Measurements from ENCODE around the gene TNFSF9. TPM values are rescaled to one million over a fixed set of nuclear protein-coding genes. Genes with fewer than 3 reads are reported as not detected.

The TNFSF9 gene, protein sequence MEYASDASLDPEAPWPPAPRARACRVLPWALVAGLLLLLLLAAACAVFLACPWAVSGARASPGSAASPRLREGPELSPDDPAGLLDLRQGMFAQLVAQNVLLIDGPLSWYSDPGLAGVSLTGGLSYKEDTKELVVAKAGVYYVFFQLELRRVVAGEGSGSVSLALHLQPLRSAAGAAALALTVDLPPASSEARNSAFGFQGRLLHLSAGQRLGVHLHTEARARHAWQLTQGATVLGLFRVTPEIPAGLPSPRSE
- 1 to 10 TPM; 2.2 to 3.3 TPM for total RNA-seq
- 0.46 to 19.4 reads per million in 2 donors for total RNA-seq

DNA sequence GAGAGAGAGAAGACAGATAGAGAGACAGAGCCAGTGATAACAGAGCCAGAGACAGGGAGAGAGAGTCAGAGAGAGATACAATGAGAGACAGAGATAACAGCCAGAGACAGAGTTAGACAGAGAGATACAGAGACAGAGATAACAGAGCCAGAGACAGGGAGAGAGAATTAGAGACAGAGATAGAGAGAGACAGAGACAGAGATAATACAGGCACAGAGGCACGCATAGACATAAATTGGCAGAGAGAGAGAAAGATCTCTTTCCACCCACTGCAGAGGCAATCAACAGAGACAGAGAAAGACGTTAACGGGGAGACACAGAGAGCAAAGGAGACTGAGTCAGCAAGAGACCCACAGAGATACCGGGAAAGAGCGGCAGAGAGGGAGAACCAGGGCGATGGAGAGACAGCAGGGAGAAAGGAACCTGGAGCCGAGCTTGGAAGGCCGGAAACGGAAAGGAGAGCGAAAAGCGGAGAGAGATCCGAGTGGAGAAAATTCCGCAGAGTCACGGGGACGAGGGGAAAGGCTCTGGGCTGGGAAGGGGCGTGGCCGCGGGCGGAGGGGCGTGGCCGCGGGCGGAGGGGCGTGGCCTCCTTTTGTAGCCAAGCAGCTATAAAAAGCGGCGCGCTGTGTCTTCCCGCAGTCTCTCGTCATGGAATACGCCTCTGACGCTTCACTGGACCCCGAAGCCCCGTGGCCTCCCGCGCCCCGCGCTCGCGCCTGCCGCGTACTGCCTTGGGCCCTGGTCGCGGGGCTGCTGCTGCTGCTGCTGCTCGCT lies at the start of gene TNFSF9:
TSS of gene TNFSF9 (plus strand) at position 641 of the 777 bp plus-strand sequence. CDS start at position 652, 11 bp downstream.
- ATAC-seq, result peak; percentile 80
- DNase-seq, result peak; percentile 66 to 76 (median 71)
- H3K4me3 Mint-ChIP-seq, result peak within 1 kb of the TSS; percentile 96
- peak within 1 kb of the TSS; percentile 84 for H3K27ac Mint-ChIP-seq
- peaks cover 37% of the 10 kb centered on the region for H3K4me1 Mint-ChIP-seq
- H3K9me3 ChIP-seq (ENCODE audit: control insufficient read depth, low read length, poor library complexity, severe bottlenecking), result no peaks in the 10 kb centered on the region
- H3K36me3 Mint-ChIP-seq (ENCODE audit: low read depth), result peaks cover 10% of the 10 kb centered on the region
- H3K27me3 Mint-ChIP-seq, result peaks cover 33% of the 10 kb centered on the region

DNA sequence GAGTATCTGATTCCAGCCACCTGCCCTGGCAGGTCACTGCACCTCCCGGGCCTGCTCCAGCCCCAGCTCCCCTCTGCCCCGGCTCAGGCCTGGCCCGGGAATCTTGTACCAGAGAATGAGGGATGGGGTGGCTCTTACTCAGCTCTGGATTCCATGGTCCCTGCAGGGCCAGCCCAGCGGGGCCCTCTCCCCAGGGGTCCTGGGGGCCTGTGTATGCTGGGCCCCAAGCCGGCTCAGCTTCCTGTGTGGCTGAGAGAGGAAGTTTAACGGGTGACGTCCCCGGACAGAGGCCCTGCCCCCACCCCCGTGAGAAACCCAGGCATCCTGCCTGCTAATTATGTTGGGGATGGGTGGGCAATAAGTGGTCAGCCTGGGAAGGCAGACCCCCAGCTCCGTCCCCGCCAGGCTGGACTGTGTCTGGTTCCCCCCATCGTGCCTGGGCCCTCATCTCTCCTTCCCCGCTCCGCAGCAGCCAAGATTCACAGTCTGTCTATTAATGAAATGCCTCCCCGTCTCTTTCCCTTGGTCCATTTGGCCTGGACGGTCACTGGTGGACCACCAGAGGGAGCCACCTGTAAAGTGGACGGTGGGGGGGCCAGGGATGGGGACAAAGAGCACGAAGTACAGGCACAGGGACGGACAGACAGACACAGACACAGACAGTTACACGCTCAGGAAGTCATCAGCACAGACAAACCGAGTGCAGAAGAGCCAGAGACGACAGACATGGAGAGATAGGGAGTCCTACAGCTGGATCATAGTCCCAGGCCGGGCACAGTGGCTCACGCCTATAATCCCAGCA lies 49.1 kb upstream of the TNFSF9 start, which contains the start of gene DENND1C:
TSS of gene DENND1C (minus strand) at position 247 of the 802 bp plus-strand sequence. CDS start at position 155, 92 bp downstream.
- H3K27me3 Mint-ChIP-seq, result no peaks in the 10 kb centered on the region
- no peaks in the 10 kb centered on the region for H3K9me3 ChIP-seq (ENCODE audit: control insufficient read depth, low read length, poor library complexity, severe bottlenecking)
- H3K36me3 Mint-ChIP-seq (ENCODE audit: low read depth), result peaks cover 3% of the 10 kb centered on the region
- peak; percentile 88 for ATAC-seq
- H3K4me1 Mint-ChIP-seq, result peaks cover 29% of the 10 kb centered on the region
- peak within 1 kb of the TSS; percentile 98 for H3K27ac Mint-ChIP-seq
- peak within 1 kb of the TSS; percentile 99 for H3K4me3 Mint-ChIP-seq
- DNase-seq, result peak in 2 of 3 donors; percentile 37 to 45

DNA sequence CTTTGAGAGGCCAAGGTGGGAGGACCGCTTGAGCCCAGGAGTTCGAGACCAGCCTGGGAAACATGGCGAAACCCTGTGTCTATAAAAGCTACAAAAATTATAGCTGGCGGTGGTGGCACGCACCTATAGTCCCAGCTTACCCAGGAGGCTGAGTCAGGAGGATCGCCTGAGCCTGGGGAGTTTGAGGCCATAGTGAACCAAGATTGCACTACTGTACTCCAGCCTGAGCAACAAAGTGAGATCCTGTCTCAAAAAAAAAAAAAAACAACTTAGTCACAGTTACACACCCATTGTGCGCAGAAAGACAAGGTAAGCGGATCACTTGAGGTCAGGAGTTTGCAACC lies 48.5 kb upstream of the TNFSF9 start:
- ATAC-seq, result no peak
- H3K27ac Mint-ChIP-seq, result peak overlapping the region; percentile 98
- no peaks in the 10 kb centered on the region for H3K27me3 Mint-ChIP-seq
- peak overlapping the region; percentile 99 for H3K4me3 Mint-ChIP-seq
- peaks cover 3% of the 10 kb centered on the region for H3K36me3 Mint-ChIP-seq (ENCODE audit: low read depth)
- DNase-seq, result no peak
- H3K9me3 ChIP-seq (ENCODE audit: control insufficient read depth, low read length, poor library complexity, severe bottlenecking), result no peaks in the 10 kb centered on the region
- H3K4me1 Mint-ChIP-seq, result peaks cover 29% of the 10 kb centered on the region

DNA sequence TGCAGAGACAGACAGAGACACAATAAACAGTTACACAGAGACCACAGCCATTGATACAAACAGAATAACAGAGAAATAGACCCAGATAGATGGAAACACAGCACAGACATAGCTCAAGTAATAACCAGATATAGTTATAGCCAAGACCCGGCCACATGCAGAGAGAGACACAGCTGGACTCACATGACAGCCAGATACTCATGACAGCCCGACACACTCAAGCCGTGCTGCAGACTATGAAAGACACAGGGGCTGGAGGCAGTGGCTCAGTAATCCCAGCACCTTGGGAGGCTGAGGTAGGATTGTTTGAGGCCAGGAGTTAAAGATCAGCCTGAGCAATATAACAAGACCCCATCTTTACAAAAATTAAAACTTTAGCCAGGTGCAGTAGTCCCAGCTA lies 47.6 kb upstream of the TNFSF9 start:
- peak overlapping the region; percentile 98 for H3K27ac Mint-ChIP-seq
- no peaks in the 10 kb centered on the region for H3K27me3 Mint-ChIP-seq
- ATAC-seq, result no peak

DNA sequence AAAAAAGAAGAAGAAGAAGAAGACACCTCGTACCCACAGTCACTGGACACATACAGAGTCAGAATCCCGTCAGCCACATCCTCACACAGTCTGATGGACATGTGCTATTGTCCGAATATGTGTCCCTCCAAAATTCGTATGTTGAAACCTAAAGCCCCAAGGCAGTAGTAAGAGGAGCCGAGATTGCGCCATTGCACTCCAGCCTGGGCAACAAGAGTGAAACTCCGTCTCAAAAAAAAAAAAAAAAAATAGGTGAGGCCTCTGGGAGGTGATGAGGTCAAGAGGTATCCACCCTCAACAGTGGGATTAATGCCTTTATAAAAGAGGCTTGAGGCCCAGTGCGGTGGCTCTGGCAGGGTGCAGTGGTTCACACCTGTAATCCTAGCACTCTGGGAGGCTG lies 46.6 kb upstream of the TNFSF9 start:
- Mint-ChIP-seq H3K27ac (no peak overlapping the region), H3K4me3 (no peak overlapping the region), H3K4me1 (peaks cover 31% of the 10 kb centered on the region), H3K27me3 (no peaks in the 10 kb centered on the region), H3K36me3 (ENCODE audit: low read depth) (peaks cover 3% of the 10 kb centered on the region)
- H3K9me3 ChIP-seq (ENCODE audit: control insufficient read depth, low read length, poor library complexity, severe bottlenecking), result no peaks in the 10 kb centered on the region
- ATAC-seq (no peak), DNase-seq (no peak)

More for the DNA sequence above, 47.6 kb upstream of the TNFSF9 start:
- Mint-ChIP-seq H3K4me1 (peaks cover 29% of the 10 kb centered on the region), H3K36me3 (ENCODE audit: low read depth) (peaks cover 3% of the 10 kb centered on the region), H3K4me3 (peak overlapping the region; percentile 5)
- no peaks in the 10 kb centered on the region for H3K9me3 ChIP-seq (ENCODE audit: control insufficient read depth, low read length, poor library complexity, severe bottlenecking)
- DNase-seq, result no peak

DNA sequence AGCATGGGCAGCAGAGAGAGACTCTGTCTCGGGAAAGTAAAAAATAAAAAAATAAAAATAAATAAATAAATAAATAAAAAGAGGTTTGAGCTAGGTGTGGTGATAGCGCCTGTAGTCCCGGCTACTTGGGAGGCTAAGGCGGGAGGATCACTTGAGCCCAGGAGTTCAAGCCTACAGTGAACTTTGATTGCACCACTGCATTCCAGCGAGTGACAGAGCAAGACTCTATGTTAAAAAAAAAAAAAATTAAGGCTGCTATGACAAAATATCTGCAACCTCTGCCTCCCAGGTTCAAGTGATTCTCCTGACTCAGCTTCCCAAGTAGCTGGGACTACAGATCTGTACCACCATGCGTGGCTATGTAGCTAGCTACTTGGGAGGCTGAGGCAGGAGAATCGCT lies 46.0 kb upstream of the TNFSF9 start:
- H3K9me3 ChIP-seq (ENCODE audit: control insufficient read depth, low read length, poor library complexity, severe bottlenecking), result no peaks in the 10 kb centered on the region
- H3K27ac Mint-ChIP-seq, result no peak overlapping the region
- H3K27me3 Mint-ChIP-seq, result no peaks in the 10 kb centered on the region
- peaks cover 33% of the 10 kb centered on the region for H3K4me1 Mint-ChIP-seq
- peaks cover 3% of the 10 kb centered on the region for H3K36me3 Mint-ChIP-seq (ENCODE audit: low read depth)
- no peak overlapping the region for H3K4me3 Mint-ChIP-seq
- DNase-seq (no peak), ATAC-seq (no peak)

DNA sequence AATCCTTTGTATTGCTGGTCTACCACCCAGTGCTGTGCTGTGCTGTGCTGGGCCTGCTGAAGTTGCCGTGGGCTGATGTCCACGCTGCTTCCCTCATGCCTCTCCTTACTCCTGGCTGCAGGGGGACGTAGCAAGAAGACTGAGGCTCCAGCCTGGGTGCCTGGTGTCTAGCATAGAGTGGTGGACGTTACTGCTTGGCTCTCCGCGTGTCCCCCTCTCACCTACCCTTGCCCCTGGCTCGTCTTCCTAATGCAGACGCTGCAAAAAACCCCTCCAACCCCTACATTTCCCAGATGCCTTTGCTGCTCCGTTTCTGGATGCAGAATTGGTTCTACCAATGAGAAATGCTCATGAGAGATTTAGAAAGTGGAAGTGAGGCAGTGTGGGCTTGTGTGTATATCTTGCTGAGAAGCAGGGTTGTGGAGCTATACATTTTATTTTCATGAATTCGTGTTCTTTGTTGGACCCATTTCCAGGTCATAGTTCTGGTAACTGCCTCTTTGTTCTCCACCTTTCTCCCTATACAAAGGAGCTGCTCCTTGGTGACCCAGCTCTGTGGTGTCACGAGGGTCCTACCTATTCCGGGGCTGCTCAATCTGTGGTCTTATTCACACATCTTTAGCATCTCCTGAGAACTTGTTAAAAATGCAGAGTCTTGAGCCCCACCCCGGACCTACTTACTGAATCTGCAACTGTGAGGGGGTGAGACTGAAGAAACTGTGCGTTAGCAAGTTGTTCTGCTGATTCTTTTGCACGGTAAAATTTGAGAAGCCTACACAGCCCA lies 41.4 kb upstream of the TNFSF9 start:
- H3K27ac Mint-ChIP-seq, result peak overlapping the region; percentile 79
- no peaks in the 10 kb centered on the region for H3K9me3 ChIP-seq (ENCODE audit: control insufficient read depth, low read length, poor library complexity, severe bottlenecking)
- DNase-seq (no peak), ATAC-seq (peak; percentile 78)
- peak overlapping the region; percentile 84 for H3K4me3 Mint-ChIP-seq
- H3K36me3 Mint-ChIP-seq (ENCODE audit: low read depth), result no peaks in the 10 kb centered on the region
- H3K27me3 Mint-ChIP-seq, result no peaks in the 10 kb centered on the region
- H3K4me1 Mint-ChIP-seq, result peaks cover 10% of the 10 kb centered on the region

DNA sequence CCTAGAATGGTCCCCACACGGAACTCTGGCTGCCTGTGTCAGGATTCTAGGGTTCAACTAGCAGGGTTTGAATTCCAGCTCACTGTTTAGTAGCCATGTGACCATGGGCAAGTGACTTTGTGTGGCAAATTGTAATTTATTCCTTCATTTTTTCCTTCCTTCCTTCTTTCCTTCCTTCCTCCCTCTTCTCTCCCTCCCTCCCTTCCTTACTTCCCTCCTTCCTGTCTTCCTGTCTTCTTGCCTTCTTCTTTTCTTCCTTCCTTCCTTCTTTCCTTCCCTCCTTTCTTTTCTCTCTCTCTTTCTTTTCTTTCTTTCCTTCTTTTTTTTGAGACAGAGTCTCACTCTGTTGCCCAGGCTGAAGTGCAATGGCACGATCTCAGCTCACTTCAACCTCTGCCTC lies 40.7 kb upstream of the TNFSF9 start:
- H3K27me3 Mint-ChIP-seq, result no peaks in the 10 kb centered on the region

DNA sequence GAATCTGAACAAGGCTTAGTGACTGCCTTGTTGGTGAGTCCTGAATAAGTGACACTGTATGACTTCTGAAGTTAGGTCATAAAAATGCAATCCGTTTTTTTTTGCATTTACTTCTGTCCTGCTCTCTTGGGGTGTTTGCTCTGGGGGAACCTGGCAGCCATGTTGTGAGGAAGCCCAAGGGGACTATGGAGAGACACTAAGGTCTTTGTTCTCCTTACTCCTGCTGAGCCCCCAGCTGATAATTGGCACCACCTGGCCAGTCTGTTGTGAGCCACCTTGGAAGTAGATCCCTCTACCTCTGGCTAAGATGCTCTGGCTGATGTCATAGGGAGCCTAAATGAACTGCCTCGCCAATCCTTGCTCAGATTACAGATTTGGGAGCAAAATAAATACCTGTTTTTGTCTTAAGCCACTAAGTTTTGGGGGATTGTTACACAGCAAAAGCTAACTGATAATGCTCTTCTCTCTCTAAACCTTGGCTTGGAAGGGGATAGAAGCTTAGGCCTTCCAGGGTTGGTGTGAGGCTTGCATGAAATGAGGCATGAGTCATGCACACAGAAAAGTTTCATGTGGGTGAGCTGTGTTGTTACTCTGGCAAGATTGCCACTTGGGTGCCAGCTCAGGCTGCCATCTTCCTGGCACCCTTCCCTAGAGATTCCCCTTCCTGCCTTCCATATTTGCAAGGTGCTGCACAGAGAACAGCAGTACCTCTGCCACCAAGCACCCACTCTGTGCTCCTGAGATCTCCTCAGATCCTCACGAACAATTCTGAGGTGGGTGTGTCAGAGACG lies 38.8 kb upstream of the TNFSF9 start:
- H3K27ac Mint-ChIP-seq, result no peak overlapping the region
- no peak overlapping the region for H3K4me3 Mint-ChIP-seq
- no peaks in the 10 kb centered on the region for H3K9me3 ChIP-seq (ENCODE audit: control insufficient read depth, low read length, poor library complexity, severe bottlenecking)
- H3K27me3 Mint-ChIP-seq, result no peaks in the 10 kb centered on the region
- no peak for ATAC-seq
- DNase-seq, result no peak
- peaks cover 10% of the 10 kb centered on the region for H3K4me1 Mint-ChIP-seq
- no peaks in the 10 kb centered on the region for H3K36me3 Mint-ChIP-seq (ENCODE audit: low read depth)

More for the DNA sequence above, 40.7 kb upstream of the TNFSF9 start:
- Mint-ChIP-seq H3K36me3 (ENCODE audit: low read depth) (no peaks in the 10 kb centered on the region), H3K27ac (peak overlapping the region; percentile 79), H3K4me1 (peaks cover 10% of the 10 kb centered on the region), H3K4me3 (peak overlapping the region; percentile 84)
- no peak for DNase-seq
- no peaks in the 10 kb centered on the region for H3K9me3 ChIP-seq (ENCODE audit: control insufficient read depth, low read length, poor library complexity, severe bottlenecking)
- ATAC-seq, result no peak

DNA sequence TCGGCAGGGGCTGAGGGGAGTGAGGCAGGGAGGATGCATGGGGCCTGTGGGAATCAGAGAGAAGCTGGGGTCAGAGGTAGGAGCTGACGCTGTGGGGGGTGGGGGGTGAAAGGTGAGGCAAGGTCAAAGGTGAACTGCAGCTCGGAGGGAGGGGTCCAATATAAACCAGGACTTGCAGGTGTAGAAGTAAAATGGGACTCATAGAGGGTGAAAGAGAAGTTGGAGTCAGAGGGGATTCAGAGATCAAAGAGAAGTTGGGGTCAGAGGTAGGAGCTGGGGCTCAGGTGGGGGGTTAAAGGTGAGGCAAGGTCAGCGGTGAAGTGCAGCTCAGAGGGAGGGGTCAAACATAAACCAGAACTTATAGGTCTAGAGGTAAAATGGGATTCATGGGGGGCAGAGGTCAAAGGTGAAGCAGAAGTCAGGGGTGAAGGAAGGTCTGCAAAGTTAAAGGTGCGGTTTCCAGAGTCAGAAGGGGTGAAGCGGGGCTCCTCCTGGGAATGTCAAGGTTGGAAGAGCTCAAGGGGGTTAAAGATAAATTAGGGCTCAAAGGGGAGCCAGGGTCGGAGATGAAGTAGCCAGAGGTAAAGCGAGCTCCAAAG lies 36.3 kb upstream of the TNFSF9 start:
- ATAC-seq (no peak), DNase-seq (no peak)
- no peak overlapping the region for H3K27ac Mint-ChIP-seq
- peaks cover 5% of the 10 kb centered on the region for H3K4me1 Mint-ChIP-seq
- no peaks in the 10 kb centered on the region for H3K9me3 ChIP-seq (ENCODE audit: control insufficient read depth, low read length, poor library complexity, severe bottlenecking)
- H3K27me3 Mint-ChIP-seq, result no peaks in the 10 kb centered on the region
- no peaks in the 10 kb centered on the region for H3K36me3 Mint-ChIP-seq (ENCODE audit: low read depth)
- H3K4me3 Mint-ChIP-seq, result no peak overlapping the region

DNA sequence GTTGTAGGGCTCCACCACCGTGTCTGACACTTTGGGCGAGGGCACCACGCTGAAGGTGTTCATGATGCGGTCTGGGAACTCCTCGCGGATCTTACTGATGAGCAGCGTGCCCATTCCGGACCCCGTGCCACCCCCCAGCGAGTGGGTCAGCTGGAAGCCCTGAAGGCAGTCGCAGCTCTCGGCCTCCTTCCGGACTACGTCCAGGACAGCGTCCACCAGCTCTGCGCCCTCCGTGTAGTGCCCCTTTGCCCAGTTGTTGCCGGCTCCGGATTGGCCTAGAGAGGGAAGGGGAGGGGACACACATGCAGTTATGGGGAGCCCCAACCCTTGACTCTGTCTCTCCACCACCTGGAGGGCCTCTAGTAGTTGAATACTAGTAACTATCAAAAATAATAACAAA lies 34.9 kb upstream of the TNFSF9 start:
- Mint-ChIP-seq H3K36me3 (ENCODE audit: low read depth) (no peaks in the 10 kb centered on the region), H3K27me3 (peaks cover 3% of the 10 kb centered on the region), H3K27ac (no peak overlapping the region), H3K4me1 (no peaks in the 10 kb centered on the region), H3K4me3 (no peak overlapping the region)
- H3K9me3 ChIP-seq (ENCODE audit: control insufficient read depth, low read length, poor library complexity, severe bottlenecking), result no peaks in the 10 kb centered on the region
- DNase-seq (no peak), ATAC-seq (no peak)
